ENCODE measurements around the gene RPN2.
"Not testable (repeated sequence)": the region's sequence is repeated elsewhere in the genome, so short reads cannot be mapped to it uniquely, and the experiment has no call there.

The RPN2 gene

GRCh38 chr20:37178839-37179682 lies at the start of gene RPN2, which contains the start of gene MROH8:
TSS of gene RPN2 (plus strand) at chr20:37179330. CDS start at chr20:37179357, 27 bp downstream.
TSS of gene MROH8 (minus strand) at chr20:37179548.
- DNase-seq (ENCODE audit: low read depth in 1 of 2, low spot score in 1 of 2): peak; percentile 88 to 91

- DNase-seq (ENCODE audit: low read depth in 1 of 2, low spot score in 1 of 2): no peak
These were observed 47.6 kb upstream of the RPN2 start for GRCh38 chr20:37131486-37131885.

GRCh38 chr20:37133952-37134351 lies 45.2 kb upstream of the RPN2 start:
- DNase-seq (ENCODE audit: low read depth in 1 of 2, low spot score in 1 of 2): no peak

GRCh38 chr20:37137547-37137946 lies 41.6 kb upstream of the RPN2 start:
- no peak for DNase-seq (ENCODE audit: low read depth in 1 of 2, low spot score in 1 of 2)

GRCh38 chr20:37142708-37143107 lies 36.4 kb upstream of the RPN2 start:
- no peak for DNase-seq (ENCODE audit: low read depth in 1 of 2, low spot score in 1 of 2)

GRCh38 chr20:37144856-37145404 lies 34.2 kb upstream of the RPN2 start:
- DNase-seq (ENCODE audit: low read depth in 1 of 2, low spot score in 1 of 2): no peak

GRCh38 chr20:37147250-37147649 lies 31.9 kb upstream of the RPN2 start:
- DNase-seq (ENCODE audit: low read depth in 1 of 2, low spot score in 1 of 2): no peak

GRCh38 chr20:37150864-37151263 lies 28.3 kb upstream of the RPN2 start:
- DNase-seq (ENCODE audit: low read depth in 1 of 2, low spot score in 1 of 2): not testable (repeated sequence)

- DNase-seq (ENCODE audit: low read depth in 1 of 2, low spot score in 1 of 2): no peak
These were observed 27.6 kb upstream of the RPN2 start for GRCh38 chr20:37151529-37151928.

GRCh38 chr20:37152284-37152683 lies 26.8 kb upstream of the RPN2 start:
- DNase-seq (ENCODE audit: low read depth in 1 of 2, low spot score in 1 of 2): no peak

- DNase-seq (ENCODE audit: low read depth in 1 of 2, low spot score in 1 of 2): no peak
These were observed 24.3 kb upstream of the RPN2 start for GRCh38 chr20:37154684-37155298.

GRCh38 chr20:37155987-37156386 lies 23.1 kb upstream of the RPN2 start:
- DNase-seq (ENCODE audit: low read depth in 1 of 2, low spot score in 1 of 2): no peak

GRCh38 chr20:37158248-37158647 lies 20.9 kb upstream of the RPN2 start:
- no peak for DNase-seq (ENCODE audit: low read depth in 1 of 2, low spot score in 1 of 2)

GRCh38 chr20:37160683-37161082 lies 18.4 kb upstream of the RPN2 start:
- no peak for DNase-seq (ENCODE audit: low read depth in 1 of 2, low spot score in 1 of 2)

GRCh38 chr20:37161830-37162549 lies 17.1 kb upstream of the RPN2 start:
- no peak for DNase-seq (ENCODE audit: low read depth in 1 of 2, low spot score in 1 of 2)

- no peak for DNase-seq (ENCODE audit: low read depth in 1 of 2, low spot score in 1 of 2)
These were observed 16.5 kb upstream of the RPN2 start for GRCh38 chr20:37162646-37163045.

GRCh38 chr20:37163832-37164554 lies 15.1 kb upstream of the RPN2 start:
- no peak for DNase-seq (ENCODE audit: low read depth in 1 of 2, low spot score in 1 of 2)

- no peak for DNase-seq (ENCODE audit: low read depth in 1 of 2, low spot score in 1 of 2)
These were observed 14.1 kb upstream of the RPN2 start for GRCh38 chr20:37165031-37165430.

GRCh38 chr20:37166867-37167266 lies 12.3 kb upstream of the RPN2 start:
- no peak for DNase-seq (ENCODE audit: low read depth in 1 of 2, low spot score in 1 of 2)

- DNase-seq (ENCODE audit: low read depth in 1 of 2, low spot score in 1 of 2): no peak
These were observed 6.3 kb upstream of the RPN2 start for GRCh38 chr20:37172836-37173235.

Measured in stimulated activated CD4-positive, alpha-beta T cell treated with anti-CD3 and anti-CD28 coated beads, Interleukin-15, amount 100 ng/mL, for 1 hour (primary cell).